Purkinje cell (primary cell): Measurements from ENCODE around the gene EZR. TPM values are rescaled to one million over a fixed set of nuclear protein-coding genes. Genes with fewer than 3 reads are reported as not detected.

Experiments used
- polyA plus RNA-seq: library from polyadenylated mRNA; unstranded; fragments of >200 nt; fragmentation: Nextera tagmentation; gene quantifications from 2 replicates; pipeline ENCODE4 v1.2.1, GENCODE V29; 2014

The EZR gene
- 5.5 and 11.2 TPM in 2 replicates for polyA plus RNA-seq

GRCh38 chr6:158819213-158819976 is at the start of gene EZR:
Gene EZR (minus strand): TSS chr6:158819368. CDS start chr6:158818093, 1,275 bp downstream.

Other genes starting within 250 kb of the EZR start
- gene DYNLT1, start 174.6 kb downstream of the EZR start, polyA plus RNA-seq = 89.3 and 113 TPM in 2 replicates
- not detected in 2 replicates for gene SYTL3, start 169.3 kb downstream of the EZR start, polyA plus RNA-seq
- 14.1 and 15.5 TPM in 2 replicates for gene RSPH3, start 180.8 kb upstream of the EZR start, polyA plus RNA-seq
- gene TAGAP, start 225.6 kb upstream of the EZR start, polyA plus RNA-seq = 0.39 TPM in 1 of 2 replicates, not detected in the other